ENCODE results near the gene GALNT17. TPM values are rescaled to one million over a fixed set of nuclear protein-coding genes. Genes with fewer than 3 reads are reported as not detected.

The GALNT17 gene
- total RNA-seq, 4 donors from 2014 or later, result 0.63 to 7.5 (median 3.1) TPM

DNA sequence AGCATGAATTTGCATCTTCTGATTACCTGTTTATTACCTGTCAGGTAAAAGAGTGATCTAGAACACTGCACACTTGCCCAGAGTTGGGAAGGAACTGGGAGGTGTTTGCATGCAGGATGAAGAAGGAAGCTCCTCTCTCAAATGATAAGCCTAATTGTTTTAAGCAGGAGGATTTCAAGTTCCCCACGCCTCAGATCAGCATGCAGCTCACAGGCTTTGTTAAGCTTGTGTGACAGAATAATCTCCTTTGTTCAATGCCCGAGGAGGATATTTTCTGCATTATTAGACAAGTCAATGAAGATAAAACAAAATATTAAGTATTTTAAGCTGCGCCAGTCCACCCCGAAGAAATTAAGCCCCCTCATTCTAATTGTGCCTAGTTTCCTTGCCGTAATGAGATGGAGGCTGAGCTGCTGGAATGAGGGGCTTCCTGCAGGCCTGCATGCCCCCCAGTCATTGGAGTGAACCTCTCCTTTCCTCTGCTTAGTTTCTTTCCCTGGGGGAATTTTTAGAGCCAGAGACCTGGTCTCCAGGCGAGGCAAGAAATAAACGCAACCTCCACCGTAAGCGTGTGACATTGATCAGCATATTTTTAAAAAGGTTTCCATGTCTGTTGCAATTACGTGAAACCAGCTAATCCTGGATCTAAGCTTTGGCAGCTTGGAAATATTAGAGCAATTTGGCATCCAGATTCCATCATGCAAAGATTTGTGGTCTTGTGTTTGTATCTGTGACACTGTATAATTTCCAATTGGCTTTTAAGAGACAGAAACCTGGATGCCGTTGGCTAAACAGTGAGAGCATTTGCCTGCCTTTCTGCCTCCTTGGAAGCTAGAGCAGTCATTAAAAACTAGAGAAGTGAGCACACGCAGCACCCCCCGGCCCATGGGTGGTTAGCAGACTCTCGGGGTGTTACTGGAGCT is 376.0 kb downstream of the GALNT17 start:
- H3K4me3 ChIP-seq (ENCODE audit: low read depth, poor library complexity, severe bottlenecking), result no peak overlapping the region
- DNase-seq (ENCODE audit: low spot score in 2 of 2), result no peak
- TF ChIP-seq POLR2A (IDR thresholded peaks at IDR 0.05), result no peak
- TF ChIP-seq, protein P1, sequence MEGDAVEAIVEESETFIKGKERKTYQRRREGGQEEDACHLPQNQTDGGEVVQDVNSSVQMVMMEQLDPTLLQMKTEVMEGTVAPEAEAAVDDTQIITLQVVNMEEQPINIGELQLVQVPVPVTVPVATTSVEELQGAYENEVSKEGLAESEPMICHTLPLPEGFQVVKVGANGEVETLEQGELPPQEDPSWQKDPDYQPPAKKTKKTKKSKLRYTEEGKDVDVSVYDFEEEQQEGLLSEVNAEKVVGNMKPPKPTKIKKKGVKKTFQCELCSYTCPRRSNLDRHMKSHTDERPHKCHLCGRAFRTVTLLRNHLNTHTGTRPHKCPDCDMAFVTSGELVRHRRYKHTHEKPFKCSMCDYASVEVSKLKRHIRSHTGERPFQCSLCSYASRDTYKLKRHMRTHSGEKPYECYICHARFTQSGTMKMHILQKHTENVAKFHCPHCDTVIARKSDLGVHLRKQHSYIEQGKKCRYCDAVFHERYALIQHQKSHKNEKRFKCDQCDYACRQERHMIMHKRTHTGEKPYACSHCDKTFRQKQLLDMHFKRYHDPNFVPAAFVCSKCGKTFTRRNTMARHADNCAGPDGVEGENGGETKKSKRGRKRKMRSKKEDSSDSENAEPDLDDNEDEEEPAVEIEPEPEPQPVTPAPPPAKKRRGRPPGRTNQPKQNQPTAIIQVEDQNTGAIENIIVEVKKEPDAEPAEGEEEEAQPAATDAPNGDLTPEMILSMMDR (IDR thresholded peaks at IDR 0.05), result no peak
- WGBS, 2 donors, result 42 to 45% methylated on average over 14 of the region's 14 CpGs
- intact Hi-C loops (cut with DNase I; ENCODE audit: low total_unique reads), result no loop called here

DNA sequence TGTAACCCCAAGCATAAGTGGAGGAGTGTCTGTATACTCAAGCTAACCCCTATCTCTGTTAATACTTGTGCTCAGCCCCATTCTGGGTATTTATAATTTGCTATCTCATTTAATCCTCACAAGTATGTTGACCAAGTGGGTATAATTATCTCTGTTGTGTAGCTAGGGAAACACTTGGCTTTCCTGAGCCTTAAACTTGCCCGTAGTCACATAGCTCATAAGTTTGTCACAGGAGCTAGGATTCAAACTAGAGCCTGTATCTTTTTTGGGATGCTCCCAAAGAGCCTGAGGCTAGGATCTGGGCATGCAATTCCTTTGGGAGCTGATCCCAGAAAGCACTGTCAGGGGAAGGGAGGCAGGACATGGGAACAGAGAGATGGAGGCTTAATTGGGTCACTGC is 377.4 kb downstream of the GALNT17 start:
- no peak for DNase-seq (ENCODE audit: low spot score in 2 of 2)
- no peak overlapping the region for H3K4me3 ChIP-seq (ENCODE audit: low read depth, poor library complexity, severe bottlenecking)
- WGBS, 2 donors, result 26 to 54% methylated on average over 1 of the region's 1 CpG
- intact Hi-C loops (cut with DNase I; ENCODE audit: low total_unique reads), result no loop called here
- no peak for TF ChIP-seq POLR2A (IDR thresholded peaks at IDR 0.05)
- TF ChIP-seq, protein P1 (IDR thresholded peaks at IDR 0.05), result no peak

DNA sequence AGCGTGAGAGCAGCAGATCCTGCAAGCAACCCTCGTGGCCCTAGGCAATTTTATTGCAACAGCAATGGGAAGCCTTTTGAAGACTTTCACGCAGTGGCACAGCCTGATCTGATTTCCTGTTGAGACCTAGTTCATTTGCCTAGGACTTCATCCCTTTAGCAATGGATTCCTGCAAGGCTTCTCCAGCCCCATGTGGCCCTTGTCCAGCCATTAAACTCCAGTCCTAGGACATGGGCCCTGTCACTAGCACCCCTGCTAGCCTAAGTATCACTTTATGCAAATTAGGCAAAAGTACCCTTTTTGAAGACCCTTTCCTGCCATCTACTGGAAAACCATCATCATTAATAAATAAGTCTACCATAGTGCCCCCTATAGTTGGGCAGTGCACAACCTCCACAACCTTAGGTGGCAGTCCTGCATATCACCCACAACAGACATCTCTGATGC is 379.4 kb downstream of the GALNT17 start:
- TF ChIP-seq, protein P1 (IDR thresholded peaks at IDR 0.05), result no peak
- TF ChIP-seq POLR2A (IDR thresholded peaks at IDR 0.05), result no peak
- no peak for DNase-seq (ENCODE audit: low spot score in 2 of 2)

DNA sequence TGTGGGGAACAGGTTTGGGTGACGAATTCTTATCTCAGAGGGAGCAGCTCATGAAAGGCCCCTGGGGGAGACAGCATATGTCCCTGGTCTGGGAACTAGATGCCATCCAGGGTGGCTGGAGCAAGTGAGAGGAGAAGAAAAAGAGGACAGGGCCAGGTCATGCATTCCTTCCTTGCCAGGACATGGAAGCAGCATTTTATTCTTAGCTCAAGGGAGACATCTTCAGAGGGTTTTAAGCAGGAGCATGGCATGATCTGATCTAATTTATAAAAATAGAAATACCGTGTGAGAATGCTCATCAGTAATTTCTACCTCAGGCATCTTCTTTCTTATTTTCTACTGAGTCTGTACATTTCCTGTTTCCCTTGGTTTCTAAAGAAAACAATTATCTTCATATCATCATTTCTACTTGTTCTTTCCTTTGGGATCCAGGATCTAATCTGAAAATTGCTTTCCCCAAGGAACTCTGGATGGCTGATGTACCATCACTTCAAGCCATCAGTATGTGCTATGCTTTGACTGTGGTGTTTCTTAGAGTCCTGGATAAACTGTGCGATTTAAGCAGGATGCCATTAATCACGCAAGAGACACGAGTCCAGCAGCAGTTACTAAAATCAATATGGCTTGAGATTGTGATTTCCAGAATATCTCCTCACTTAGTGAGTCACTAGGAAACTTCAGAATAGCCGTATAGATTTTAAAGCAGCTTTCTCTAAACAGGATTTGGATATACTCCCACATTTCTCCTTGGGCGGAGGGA is 386.2 kb downstream of the GALNT17 start:
- no peak for DNase-seq (ENCODE audit: low spot score in 2 of 2)
- no peak overlapping the region for H3K4me3 ChIP-seq (ENCODE audit: low read depth, poor library complexity, severe bottlenecking)
- 64 to 74% methylated on average over 7 of the region's 7 CpGs for WGBS, 2 donors
- intact Hi-C loops (cut with DNase I; ENCODE audit: low total_unique reads), result no loop called here
- TF ChIP-seq, protein P1 (IDR thresholded peaks at IDR 0.05), result no peak
- no peak for TF ChIP-seq POLR2A (IDR thresholded peaks at IDR 0.05)

More for the DNA sequence above, 379.4 kb downstream of the GALNT17 start:
- WGBS, 2 donors, result 56 to 61% methylated on average over 3 of the region's 3 CpGs
- no peak overlapping the region for H3K4me3 ChIP-seq (ENCODE audit: low read depth, poor library complexity, severe bottlenecking)
- intact Hi-C loops (cut with DNase I; ENCODE audit: low total_unique reads), result no loop called here

DNA sequence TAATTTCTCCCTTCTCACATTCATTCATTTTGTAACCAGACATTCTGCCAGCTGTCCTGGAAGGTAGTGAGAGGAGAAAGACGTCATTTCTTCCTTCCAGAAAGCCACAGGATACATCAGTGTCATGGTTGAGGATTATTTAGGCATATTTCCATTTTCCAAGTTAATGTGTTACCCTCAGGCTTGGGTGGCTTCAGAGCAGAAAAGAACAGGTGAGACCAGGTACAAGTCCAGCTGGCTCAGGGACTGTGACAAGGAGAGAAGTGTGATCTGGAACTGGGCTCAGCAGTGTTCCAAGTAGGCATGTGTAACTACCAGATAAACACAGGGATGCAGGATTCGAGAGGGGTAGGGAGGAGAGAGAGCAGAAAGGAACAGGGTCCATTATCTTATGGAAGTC is 386.9 kb downstream of the GALNT17 start:
- no peak overlapping the region for H3K4me3 ChIP-seq (ENCODE audit: low read depth, poor library complexity, severe bottlenecking)
- TF ChIP-seq, protein P1 (IDR thresholded peaks at IDR 0.05), result no peak
- TF ChIP-seq POLR2A (IDR thresholded peaks at IDR 0.05), result no peak
- no peak for DNase-seq (ENCODE audit: low spot score in 2 of 2)
- intact Hi-C loops (cut with DNase I; ENCODE audit: low total_unique reads), result no loop called here
- 54 to 58% methylated on average over 2 of the region's 2 CpGs for WGBS, 2 donors
